Left ventricle myocardium inferior (tissue), 1 donor: ENCODE measurements around the gene PLA2G2A. TPM values are rescaled to one million over a fixed set of nuclear protein-coding genes. Genes with fewer than 3 reads are reported as not detected.

Source experiments
- DNase-seq: peaks from one replicate; pipeline ENCODE4 v3.0.0-alpha.2; 2020
- H3K27ac ChIP-seq: fragments of 200-600 bp; replicated peaks from 2 replicates; pipeline ENCODE4 v1.8.0; 2021
- H3K27me3 ChIP-seq: fragments of 200-600 bp; 2 replicates; pipeline ENCODE4 v1.8.0; 2021; ENCODE audit warnings: low read depth
- H3K36me3 ChIP-seq: fragments of 200-600 bp; 2 replicates; pipeline ENCODE4 v1.8.0; 2021
- H3K4me1 ChIP-seq: fragments of 200-600 bp; 2 replicates; pipeline ENCODE4 v1.8.0; 2021
- H3K4me3 ChIP-seq: fragments of 200-600 bp; 2 replicates; pipeline ENCODE4 v1.8.0; 2021; ENCODE audit warnings: mild to moderate bottlenecking, moderate library complexity
- H3K9me3 ChIP-seq: fragments of 200-600 bp; replicated peaks from 2 replicates; pipeline ENCODE4 v1.8.0; 2021
- CTCF ChIP-seq: fragments of 200-600 bp; IDR thresholded peaks from 2 replicates; pipeline ENCODE4 v1.8.0; 2021; ENCODE audit warnings: antibody characterized with exemption, mild to moderate bottlenecking, borderline replicate concordance
- intact Hi-C: fragments of 100-400 bp; cut with micrococcal nuclease; formaldehyde crosslinking; loops from one replicate; pipeline ENCODE4 v1.11.0; 2022
- total RNA-seq: library from RNA; stranded (reverse); fragmentation: NEBNext Ultra II Directional; extraction: Animal tissue kit (Norgen Biotek cat#: 25700); gene quantifications from one replicate; pipeline ENCODE4 v1.2.1, GENCODE V29; 2021
- donor health status: DM: no; HTN: yes; CAD: no; lungs with severe emphysema.

The PLA2G2A gene
- total RNA-seq, 1 donor from 2014 or later = 69.0 TPM

DNA sequence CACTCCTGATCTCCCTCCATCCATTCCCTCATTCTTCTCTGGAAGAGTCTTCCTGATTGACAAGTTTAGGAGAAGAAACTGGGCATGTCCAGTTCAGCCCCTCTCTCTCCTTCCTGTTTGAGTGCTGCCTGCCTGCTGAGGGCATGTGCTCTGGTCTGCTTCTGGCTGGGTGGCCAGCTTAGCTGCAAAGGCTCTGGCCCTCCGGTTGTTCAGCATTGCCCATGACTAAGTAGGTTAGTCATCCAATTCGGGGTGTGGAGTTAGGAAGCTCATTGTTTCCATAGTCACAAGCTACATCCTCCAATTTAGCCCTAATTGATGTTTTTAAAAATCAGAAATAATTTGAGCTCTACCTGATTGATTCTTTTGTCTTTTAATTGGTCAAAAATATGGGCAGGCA is 30.4 kb downstream of the PLA2G2A start:
- no peaks in the 10 kb centered on the region for H3K36me3 ChIP-seq
- H3K4me3 ChIP-seq = no peak overlapping the region
- peaks cover 5% of the 10 kb centered on the region for H3K9me3 ChIP-seq
- DNase-seq = no peak
- H3K27ac ChIP-seq = no peak overlapping the region
- peaks cover 89% of the 10 kb centered on the region for H3K27me3 ChIP-seq
- intact Hi-C loops = no loop called here
- no peak for TF ChIP-seq CTCF
- H3K4me1 ChIP-seq = no peaks in the 10 kb centered on the region

DNA sequence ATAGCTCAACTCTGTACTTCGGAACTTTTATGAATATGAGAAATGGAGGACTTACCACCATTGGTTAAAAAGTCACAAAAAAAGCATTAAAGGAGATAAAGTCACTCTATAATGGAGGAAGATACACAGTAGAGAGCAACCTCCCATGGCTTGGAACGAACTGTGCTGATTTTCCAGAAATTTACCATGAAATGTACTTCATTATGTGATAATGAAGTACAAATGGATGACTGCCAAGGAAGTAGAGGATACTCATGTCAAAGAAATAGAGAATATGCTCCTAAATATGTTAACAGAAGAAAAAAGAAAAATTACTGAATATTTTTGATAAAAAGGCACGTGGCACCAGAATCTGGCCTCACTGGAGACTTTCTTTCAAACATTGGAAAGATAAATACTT is 32.4 kb downstream of the PLA2G2A start:
- no peak for TF ChIP-seq CTCF
- Histone ChIP-seq H3K27ac (no peak overlapping the region), H3K27me3 (peaks cover 72% of the 10 kb centered on the region), H3K9me3 (no peaks in the 10 kb centered on the region), H3K4me3 (no peak overlapping the region), H3K36me3 (no peaks in the 10 kb centered on the region), H3K4me1 (no peaks in the 10 kb centered on the region)
- intact Hi-C loops = no loop called here
- DNase-seq = no peak

GRCh38 chr1:19946331-19946751 is 33.1 kb downstream of the PLA2G2A start:
- Histone ChIP-seq H3K4me3 (no peak overlapping the region), H3K9me3 (no peaks in the 10 kb centered on the region), H3K27me3 (peaks cover 66% of the 10 kb centered on the region), H3K4me1 (no peaks in the 10 kb centered on the region), H3K36me3 (no peaks in the 10 kb centered on the region), H3K27ac (no peak overlapping the region)
- no peak for TF ChIP-seq CTCF
- no peak for DNase-seq
- intact Hi-C loops = no loop called here

DNA sequence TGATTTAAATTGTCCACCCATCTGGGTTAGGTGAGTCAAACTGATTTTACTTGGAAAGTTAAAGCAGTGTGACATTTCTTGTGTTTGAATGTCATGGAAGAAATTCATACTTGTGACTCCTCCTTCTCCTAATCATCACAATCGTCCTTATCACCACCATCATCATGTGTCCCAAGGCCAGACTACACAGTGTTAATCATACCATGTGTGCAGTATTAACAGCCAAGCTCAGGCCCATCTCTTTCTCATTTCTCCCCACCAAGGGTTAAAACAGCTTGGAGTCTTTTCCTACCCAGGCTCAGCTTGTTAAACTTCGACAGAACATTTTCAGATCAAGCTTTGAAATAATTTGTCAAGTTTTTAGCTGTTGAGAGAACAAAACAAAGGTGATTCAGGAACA is 33.5 kb downstream of the PLA2G2A start:
- H3K27me3 ChIP-seq = peaks cover 62% of the 10 kb centered on the region
- intact Hi-C loops = no loop called here
- no peak for DNase-seq

DNA sequence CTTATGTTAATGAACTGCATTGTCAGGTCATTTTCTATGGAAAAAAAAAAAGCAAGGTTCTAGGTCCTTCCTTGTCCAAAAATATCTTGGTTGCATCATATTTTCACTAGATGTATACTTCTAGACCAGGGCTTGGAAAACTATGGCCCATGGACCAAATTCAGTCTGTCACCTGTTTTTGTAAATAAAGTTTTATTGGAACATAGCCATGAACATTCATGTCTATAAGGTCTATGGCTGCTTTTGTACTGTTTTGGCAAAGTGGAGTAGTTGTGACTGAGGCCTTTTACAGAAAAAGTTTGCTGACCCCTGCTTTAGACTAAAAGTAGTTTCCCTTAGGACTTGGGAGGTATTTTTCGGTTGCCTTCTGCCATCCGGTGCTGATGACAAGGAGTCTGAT is 36.8 kb downstream of the PLA2G2A start:
- Histone ChIP-seq H3K4me3 (no peak overlapping the region), H3K27me3 (peaks cover 31% of the 10 kb centered on the region), H3K9me3 (no peaks in the 10 kb centered on the region), H3K36me3 (no peaks in the 10 kb centered on the region), H3K27ac (no peak overlapping the region), H3K4me1 (no peaks in the 10 kb centered on the region)
- no peak for DNase-seq
- TF ChIP-seq CTCF = no peak
- intact Hi-C loops = no loop called here

More for the DNA sequence above, 33.5 kb downstream of the PLA2G2A start:
- Histone ChIP-seq H3K27ac (no peak overlapping the region), H3K4me3 (no peak overlapping the region), H3K36me3 (no peaks in the 10 kb centered on the region), H3K9me3 (no peaks in the 10 kb centered on the region), H3K4me1 (no peaks in the 10 kb centered on the region)
- no peak for TF ChIP-seq CTCF

DNA sequence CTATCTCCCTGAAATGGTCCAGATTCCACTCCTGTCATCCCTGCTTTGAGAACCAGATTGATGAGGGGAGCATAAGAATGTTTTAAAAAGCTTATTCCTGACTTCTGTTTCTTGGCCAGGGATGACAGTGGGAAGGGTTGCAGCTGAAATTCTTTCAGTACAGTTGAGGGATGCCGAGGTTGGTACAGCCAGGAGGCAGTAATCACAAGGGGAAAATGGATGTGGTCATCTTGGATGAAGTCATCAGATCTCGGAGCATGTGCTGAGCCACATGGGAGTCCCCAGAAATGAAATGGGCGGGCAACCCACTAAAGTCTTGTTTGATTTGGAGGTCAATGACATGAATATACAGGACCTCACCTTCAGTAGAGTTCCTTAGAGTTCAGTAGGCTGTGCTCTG is 37.3 kb downstream of the PLA2G2A start:
- Histone ChIP-seq H3K4me3 (no peak overlapping the region), H3K4me1 (no peaks in the 10 kb centered on the region), H3K36me3 (no peaks in the 10 kb centered on the region), H3K27ac (no peak overlapping the region), H3K9me3 (no peaks in the 10 kb centered on the region), H3K27me3 (peaks cover 26% of the 10 kb centered on the region)
- no peak for DNase-seq
- no peak for TF ChIP-seq CTCF
- intact Hi-C loops = no loop called here
